HFFc6 (cell line): Measurements from ENCODE around the gene FAAP20. TPM values are rescaled to one million over a fixed set of nuclear protein-coding genes. Genes with fewer than 3 reads are reported as not detected.

Source experiments
- DNase-seq: peaks from one replicate; pipeline ENCODE4 v3.0.0-alpha.2; 2018
- H3K27ac Mint-ChIP-seq: 2 replicates; pipeline ENCODE4 v1.8.0; 2020; ENCODE audit warnings: mild to moderate bottlenecking, mixed read lengths
- H3K27me3 Mint-ChIP-seq: 2 replicates; pipeline ENCODE4 v1.8.0; 2021; ENCODE audit warnings: mild to moderate bottlenecking, moderate library complexity, mixed read lengths; ENCODE audit not compliant: insufficient read depth
- H3K36me3 Mint-ChIP-seq: 2 replicates; pipeline ENCODE4 v1.8.0; 2021; ENCODE audit warnings: low read depth, mixed read lengths
- H3K4me1 Mint-ChIP-seq: 2 replicates; pipeline ENCODE4 v1.8.0; 2020; ENCODE audit warnings: low read depth, mixed read lengths
- H3K4me3 Mint-ChIP-seq: 2 replicates; pipeline ENCODE4 v1.8.0; 2020; ENCODE audit warnings: mild to moderate bottlenecking, moderate library complexity, mixed read lengths
- H3K9me3 Mint-ChIP-seq: 2 replicates; pipeline ENCODE4 v1.8.0; 2020; ENCODE audit warnings: mild to moderate bottlenecking, mixed read lengths
- total RNA-seq, 6 experiments: library from RNA; stranded (reverse); fragmentation: NEBNext Ultra II Directional; extraction: Animal tissue kit (Norgen Biotek cat#: 25700); gene quantifications; 2 replicates in 1 of 6; 3 replicates in 5 of 6; pipeline ENCODE4 v1.2.3, GENCODE V29; 2021
- TF ChIP-seq, protein P1 (sequence below): fragments of 200-600 bp; sonication (generic); IDR thresholded peaks from 2 replicates; pipeline ENCODE4 v1.5.0; 2021; ENCODE audit warnings: antibody characterized with exemption, mild to moderate bottlenecking

Gene FAAP20
- total RNA-seq, 6 experiments from 2014 or later, result 75.3 to 97.4 (median 82.7) TPM

DNA sequence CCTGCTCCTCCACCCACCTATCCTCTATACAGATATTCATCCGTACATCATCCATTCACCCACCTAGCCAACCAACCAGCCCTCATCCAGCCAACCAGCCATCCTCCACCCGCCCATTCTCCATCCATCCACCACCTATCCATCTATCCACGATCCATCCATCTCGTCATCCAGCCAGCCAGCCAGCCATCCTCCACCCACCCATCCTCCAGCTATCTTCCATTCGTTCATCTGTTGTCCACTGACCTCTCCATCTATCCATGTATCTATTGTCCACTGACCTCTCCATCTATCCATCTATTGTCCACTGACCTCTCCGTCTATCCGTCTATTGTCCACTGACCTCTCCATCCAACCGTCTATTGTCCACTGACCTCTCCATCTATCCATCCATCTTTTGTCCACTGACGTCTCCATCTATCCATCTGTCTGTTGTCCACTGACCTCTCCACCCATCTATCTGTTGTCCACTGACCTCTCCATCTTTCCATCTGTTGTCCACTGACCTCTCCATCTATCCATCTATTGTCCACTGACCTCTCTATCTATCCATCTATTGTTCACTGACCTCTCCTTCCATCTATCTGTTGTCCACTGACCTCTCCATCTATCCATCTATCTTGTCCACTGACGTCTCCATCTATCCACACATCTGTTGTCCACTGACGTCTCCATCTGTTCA is 47.6 kb downstream of the FAAP20 start:
- no peak for DNase-seq
- Mint-ChIP-seq H3K27ac (no peak overlapping the region), H3K27me3 (peaks cover 16% of the 10 kb centered on the region), H3K9me3 (no peaks in the 10 kb centered on the region), H3K36me3 (no peaks in the 10 kb centered on the region), H3K4me3 (no peak overlapping the region), H3K4me1 (no peaks in the 10 kb centered on the region)
- TF ChIP-seq, protein P1, sequence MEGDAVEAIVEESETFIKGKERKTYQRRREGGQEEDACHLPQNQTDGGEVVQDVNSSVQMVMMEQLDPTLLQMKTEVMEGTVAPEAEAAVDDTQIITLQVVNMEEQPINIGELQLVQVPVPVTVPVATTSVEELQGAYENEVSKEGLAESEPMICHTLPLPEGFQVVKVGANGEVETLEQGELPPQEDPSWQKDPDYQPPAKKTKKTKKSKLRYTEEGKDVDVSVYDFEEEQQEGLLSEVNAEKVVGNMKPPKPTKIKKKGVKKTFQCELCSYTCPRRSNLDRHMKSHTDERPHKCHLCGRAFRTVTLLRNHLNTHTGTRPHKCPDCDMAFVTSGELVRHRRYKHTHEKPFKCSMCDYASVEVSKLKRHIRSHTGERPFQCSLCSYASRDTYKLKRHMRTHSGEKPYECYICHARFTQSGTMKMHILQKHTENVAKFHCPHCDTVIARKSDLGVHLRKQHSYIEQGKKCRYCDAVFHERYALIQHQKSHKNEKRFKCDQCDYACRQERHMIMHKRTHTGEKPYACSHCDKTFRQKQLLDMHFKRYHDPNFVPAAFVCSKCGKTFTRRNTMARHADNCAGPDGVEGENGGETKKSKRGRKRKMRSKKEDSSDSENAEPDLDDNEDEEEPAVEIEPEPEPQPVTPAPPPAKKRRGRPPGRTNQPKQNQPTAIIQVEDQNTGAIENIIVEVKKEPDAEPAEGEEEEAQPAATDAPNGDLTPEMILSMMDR, result no peak

DNA sequence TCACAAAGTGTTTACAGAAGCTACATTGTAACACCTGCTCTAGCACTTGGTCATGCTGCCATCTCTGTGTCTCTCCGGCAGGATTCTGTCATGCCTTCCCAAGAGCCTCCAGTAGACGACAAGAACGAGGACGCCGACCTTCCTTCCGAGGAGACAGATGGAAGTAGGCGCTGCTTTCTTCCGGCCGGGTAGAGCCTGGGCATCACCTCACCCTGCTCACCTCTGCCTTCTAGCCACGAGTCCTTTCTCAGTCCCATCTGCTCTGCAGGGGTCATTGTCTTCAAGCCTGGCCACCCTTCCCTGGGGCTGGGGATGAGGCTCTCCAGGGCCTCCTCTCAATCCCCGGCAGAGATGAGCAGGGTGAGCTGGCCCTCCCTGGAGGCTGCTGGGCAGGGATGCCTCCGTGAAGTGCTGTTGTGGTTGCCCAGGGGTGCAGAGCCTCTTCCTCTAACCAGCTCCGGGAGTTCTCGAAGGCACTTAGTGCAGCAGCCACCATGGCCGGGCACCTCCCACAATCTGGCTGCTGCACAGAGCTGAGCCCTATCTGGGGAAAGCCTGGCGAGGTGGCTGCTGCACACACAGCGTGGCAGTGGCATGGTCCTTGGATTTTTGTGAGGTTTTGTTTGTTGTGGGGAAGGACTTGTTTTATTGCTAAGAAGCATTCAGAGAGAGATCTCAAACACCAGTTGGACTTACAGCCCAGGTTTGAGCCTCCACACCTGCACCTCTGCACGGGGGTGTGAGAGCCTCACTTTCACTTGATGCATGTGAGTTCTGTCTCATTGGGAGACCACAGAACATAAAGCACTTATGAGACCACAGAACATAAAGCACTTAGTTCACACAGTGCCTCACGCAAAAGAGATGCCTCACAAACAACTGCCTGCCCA is 48.4 kb downstream of the FAAP20 start:
- Mint-ChIP-seq H3K27ac (no peak overlapping the region), H3K4me1 (no peaks in the 10 kb centered on the region), H3K27me3 (peaks cover 12% of the 10 kb centered on the region), H3K36me3 (no peaks in the 10 kb centered on the region), H3K4me3 (no peak overlapping the region), H3K9me3 (no peaks in the 10 kb centered on the region)
- TF ChIP-seq, protein P1, result no peak
- no peak for DNase-seq

DNA sequence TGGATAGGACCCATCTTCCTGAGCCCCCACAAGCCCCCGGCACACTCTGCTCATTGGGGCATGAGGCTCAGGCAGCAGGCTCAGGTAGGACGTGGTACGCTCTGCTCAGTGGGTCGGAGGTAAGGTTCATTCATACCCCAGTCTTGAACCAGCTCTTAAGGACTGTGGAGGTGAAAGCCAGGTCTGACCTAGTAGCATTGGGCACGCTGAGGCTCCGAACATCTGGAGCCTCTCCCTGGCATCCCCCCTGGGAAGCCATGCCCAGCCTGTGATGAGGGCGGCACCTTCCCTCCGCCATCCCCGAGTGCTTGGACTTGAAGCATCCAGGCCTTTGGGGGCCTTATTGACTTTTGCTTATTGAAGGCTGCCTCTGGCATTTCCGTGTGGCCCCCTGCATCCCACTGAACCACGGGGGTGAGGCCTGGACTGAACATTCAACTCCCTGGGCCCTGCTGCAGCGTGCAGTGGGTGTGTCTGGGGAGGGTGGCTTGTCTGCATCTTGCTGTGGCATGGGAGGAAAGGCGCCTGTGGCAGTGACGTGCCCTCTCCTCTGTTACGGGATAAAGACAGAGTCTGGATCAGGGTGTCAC is 50.0 kb downstream of the FAAP20 start:
- Mint-ChIP-seq H3K36me3 (no peaks in the 10 kb centered on the region), H3K27me3 (peaks cover 8% of the 10 kb centered on the region), H3K27ac (no peak overlapping the region), H3K4me1 (peaks cover 9% of the 10 kb centered on the region), H3K9me3 (no peaks in the 10 kb centered on the region), H3K4me3 (no peak overlapping the region)
- DNase-seq, result no peak
- TF ChIP-seq, protein P1, result no peak

DNA sequence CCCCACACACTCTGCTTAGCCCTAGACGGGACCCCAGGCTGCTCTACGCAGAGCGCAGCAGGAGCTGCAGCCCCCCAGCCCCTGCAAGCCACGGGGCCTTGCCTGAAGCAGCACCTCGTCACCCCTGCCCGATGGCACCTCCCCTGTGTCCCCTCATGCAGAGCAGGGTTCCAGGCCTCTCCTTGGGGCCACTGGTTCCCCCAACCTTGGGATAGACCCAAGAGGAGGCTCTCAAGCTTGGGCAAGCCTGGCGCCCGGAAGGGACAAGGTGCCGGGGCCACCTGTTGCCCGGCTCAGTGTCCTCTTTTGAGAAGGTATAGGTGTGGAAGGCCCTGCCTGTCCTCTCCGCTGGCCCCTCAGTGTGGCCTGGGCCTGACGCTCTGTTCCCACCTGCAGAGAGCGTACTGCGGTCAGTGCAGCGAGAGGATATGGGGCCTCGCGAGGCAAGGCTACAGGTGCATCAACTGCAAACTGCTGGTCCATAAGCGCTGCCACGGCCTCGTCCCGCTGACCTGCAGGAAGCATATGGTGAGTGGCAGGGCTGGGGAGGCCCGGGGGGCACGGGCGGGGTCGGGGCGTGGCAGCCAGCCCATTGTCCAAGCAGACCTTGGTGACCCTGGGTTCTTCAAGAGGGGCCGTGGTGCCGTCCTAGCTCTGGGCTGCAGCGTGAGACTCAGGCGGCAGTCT is 50.6 kb downstream of the FAAP20 start:
- Mint-ChIP-seq H3K4me3 (no peak overlapping the region), H3K27me3 (peaks cover 8% of the 10 kb centered on the region), H3K9me3 (no peaks in the 10 kb centered on the region), H3K27ac (no peak overlapping the region), H3K36me3 (no peaks in the 10 kb centered on the region), H3K4me1 (peaks cover 10% of the 10 kb centered on the region)
- no peak for DNase-seq
- TF ChIP-seq, protein P1, result no peak

DNA sequence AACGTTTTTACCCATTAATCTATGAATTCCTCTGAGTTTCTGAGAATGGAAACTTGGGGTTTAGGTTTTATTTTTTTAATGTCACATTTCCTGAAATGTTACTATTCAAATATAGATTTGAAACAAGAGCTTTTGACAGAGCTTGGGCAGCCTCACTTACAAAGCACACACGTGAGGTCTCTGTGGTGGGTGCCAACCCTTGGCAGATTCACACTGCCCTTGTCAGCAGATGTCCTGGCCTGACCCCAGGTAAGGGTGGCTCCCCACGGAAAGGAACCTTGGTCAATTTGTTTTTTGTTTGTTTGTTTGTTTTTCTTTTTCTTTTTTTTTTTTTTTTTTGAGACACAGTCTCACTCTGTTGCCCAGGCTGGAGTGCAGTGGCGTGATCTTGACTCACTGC is 53.5 kb downstream of the FAAP20 start:
- H3K36me3 Mint-ChIP-seq, result no peaks in the 10 kb centered on the region
- H3K4me3 Mint-ChIP-seq, result no peak overlapping the region
- peaks cover 13% of the 10 kb centered on the region for H3K4me1 Mint-ChIP-seq
- no peak overlapping the region for H3K27ac Mint-ChIP-seq
- TF ChIP-seq, protein P1, result no peak
- H3K27me3 Mint-ChIP-seq, result peaks cover 11% of the 10 kb centered on the region
- H3K9me3 Mint-ChIP-seq, result no peaks in the 10 kb centered on the region
- no peak for DNase-seq
